HEK293 (cell line): ENCODE results near the gene CXXC5.

Experiments used
- ATF2 ChIP-seq: fragments of 450-650 bp; formaldehyde crosslinking; IDR thresholded peaks from 2 replicates; pipeline ENCODE4 v1.5.1; 2016; ENCODE audit warnings: missing biosample characterization, missing genetic modification characterization, low read depth
- BCL11A ChIP-seq: fragments of 450-650 bp; formaldehyde crosslinking; IDR thresholded peaks from 2 replicates; pipeline ENCODE4 v1.5.1; 2016; ENCODE audit warnings: low read depth, missing biosample characterization, missing genetic modification characterization
- CTCF ChIP-seq: fragments of 450-650 bp; formaldehyde crosslinking; IDR thresholded peaks from 2 replicates; pipeline ENCODE4 v1.5.1; 2016; ENCODE audit warnings: missing biosample characterization, missing genetic modification characterization
- KLF16 ChIP-seq: fragments of 450-650 bp; formaldehyde crosslinking; IDR thresholded peaks from 2 replicates; pipeline ENCODE4 v1.5.1; 2017; ENCODE audit warnings: missing biosample characterization, missing genetic modification characterization
- KLF9 ChIP-seq: fragments of 450-650 bp; formaldehyde crosslinking; IDR thresholded peaks from 2 replicates; pipeline ENCODE4 v1.5.1; 2016; ENCODE audit warnings: missing biosample characterization, missing genetic modification characterization, low read depth
- PBX3 ChIP-seq: sonication (generic); formaldehyde crosslinking; IDR thresholded peaks from 2 replicates; pipeline ENCODE4 v1.8.1; 2022; ENCODE audit warnings: mild to moderate bottlenecking, moderate library complexity, missing genetic modification reagents
- ZBTB1 ChIP-seq: fragments of 450-650 bp; formaldehyde crosslinking; IDR thresholded peaks from 2 replicates; pipeline ENCODE4 v1.5.1; 2016; ENCODE audit warnings: missing biosample characterization, missing genetic modification characterization
- ZNF174 ChIP-seq: fragments of 450-650 bp; formaldehyde crosslinking; IDR thresholded peaks from 2 replicates; pipeline ENCODE4 v1.5.0; 2017; ENCODE audit warnings: missing biosample characterization, mild to moderate bottlenecking, missing genetic modification characterization
- ZNF24 ChIP-seq: fragments of 450-650 bp; formaldehyde crosslinking; IDR thresholded peaks from 2 replicates; pipeline ENCODE4 v1.5.1; 2016; ENCODE audit warnings: missing biosample characterization, missing genetic modification characterization
- ZNF571 ChIP-seq: fragments of 450-650 bp; formaldehyde crosslinking; IDR thresholded peaks from 2 replicates; pipeline ENCODE4 v1.5.0; 2017; ENCODE audit warnings: missing biosample characterization, missing genetic modification characterization
- ZNF600 ChIP-seq: fragments of 450-650 bp; formaldehyde crosslinking; IDR thresholded peaks from 2 replicates; pipeline ENCODE4 v1.5.1; 2016; ENCODE audit warnings: missing biosample characterization, missing genetic modification characterization
- ZNF843 ChIP-seq: fragments of 450-650 bp; formaldehyde crosslinking; IDR thresholded peaks from 2 replicates; pipeline ENCODE4 v1.5.1; 2016; ENCODE audit warnings: missing biosample characterization, missing genetic modification characterization
- ZSCAN5A ChIP-seq: fragments of 450-650 bp; formaldehyde crosslinking; IDR thresholded peaks from 2 replicates; pipeline ENCODE4 v1.5.1; 2016; ENCODE audit warnings: missing biosample characterization, missing genetic modification characterization

DNA sequence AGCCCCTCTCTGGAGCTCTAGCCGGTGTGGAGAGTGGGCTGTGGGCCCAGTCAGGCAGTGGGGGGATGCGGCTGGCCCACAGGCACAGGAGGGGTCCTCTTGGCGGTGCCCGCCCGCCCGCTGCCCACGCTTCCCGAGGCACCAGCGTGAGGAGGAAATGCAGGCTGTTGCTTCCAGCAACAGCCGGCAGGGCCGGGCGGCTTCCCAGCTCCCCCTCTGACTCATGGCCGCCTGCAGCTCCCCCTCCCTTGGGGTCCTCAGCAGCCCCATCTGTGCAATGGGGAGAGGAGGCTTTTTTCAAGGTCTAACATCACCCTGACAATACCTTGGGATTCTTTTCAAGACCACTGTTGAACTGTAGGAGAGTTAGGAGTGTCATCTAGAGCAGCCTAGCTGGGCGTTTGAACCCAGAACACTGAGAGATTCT, 10.4 kb downstream of the CXXC5 start:
- no peak for TF ChIP-seq CTCF (tag by site-specific recombination)
- no peak for TF ChIP-seq ZBTB1
- TF ChIP-seq ZNF174 (tag by site-specific recombination) = no peak
- TF ChIP-seq ZNF600 (tag by site-specific recombination) = no peak
- TF ChIP-seq BCL11A = no peak
- TF ChIP-seq ZNF24 = no peak
- no peak for TF ChIP-seq ATF2 (tag by site-specific recombination)
- no peak for TF ChIP-seq ZSCAN5A
- TF ChIP-seq ZNF843 (tag by site-specific recombination) = no peak
- no peak for TF ChIP-seq KLF16 (tag by site-specific recombination)
- no peak for TF ChIP-seq PBX3 (CRISPR knock-in tag)
- TF ChIP-seq KLF9 (tag by site-specific recombination) = no peak
- TF ChIP-seq ZNF571 = no peak
